ENCODE measurements around the gene LPP. TPM values are rescaled to one million over a fixed set of nuclear protein-coding genes. Genes with fewer than 3 reads are reported as not detected.

LPP gene
- total RNA-seq, 2 donors from 2014 or later = 1,568 to 1,607 TPM

DNA sequence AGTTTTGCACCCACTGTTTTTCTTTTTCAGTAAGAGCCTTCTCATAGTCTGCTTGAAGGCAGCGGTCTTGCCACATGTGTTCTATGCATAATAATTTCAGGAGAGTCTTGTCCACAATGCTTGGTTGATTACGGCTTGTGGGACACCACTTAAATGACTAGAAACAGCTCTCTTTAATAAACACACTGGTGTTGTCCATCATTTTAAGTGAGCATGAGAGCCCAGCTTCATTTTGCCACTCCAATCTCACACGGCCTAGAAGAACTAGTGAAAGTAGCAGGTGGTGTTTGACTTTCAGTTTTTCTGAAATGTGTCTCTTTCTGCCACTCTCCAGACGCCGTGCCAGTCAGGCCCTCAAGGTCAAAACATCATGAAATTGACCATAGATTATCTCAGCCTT is 292.1 kb downstream of the LPP start:
- Histone ChIP-seq H3K27ac (no peak overlapping the region), H3K27me3 (replicated peaks; ENCODE audit: insufficient read depth) (no peaks in the 10 kb centered on the region), H3K36me3 (peaks cover 3% of the 10 kb centered on the region), H3K4me3 (no peak overlapping the region), H3K9me3 (no peaks in the 10 kb centered on the region), H3K4me1 (ENCODE audit: control insufficient read depth in 1 of 2, low read depth in 2 of 2) (peaks cover 8 to 24% of the 10 kb centered on the region in 2 donors)
- DNase-seq (ENCODE audit: low spot score) = no peak
- ATAC-seq (ENCODE audit: insufficient number of reproducible peaks, low FRiP score, low read depth) = no peak
- TF ChIP-seq, protein P1, sequence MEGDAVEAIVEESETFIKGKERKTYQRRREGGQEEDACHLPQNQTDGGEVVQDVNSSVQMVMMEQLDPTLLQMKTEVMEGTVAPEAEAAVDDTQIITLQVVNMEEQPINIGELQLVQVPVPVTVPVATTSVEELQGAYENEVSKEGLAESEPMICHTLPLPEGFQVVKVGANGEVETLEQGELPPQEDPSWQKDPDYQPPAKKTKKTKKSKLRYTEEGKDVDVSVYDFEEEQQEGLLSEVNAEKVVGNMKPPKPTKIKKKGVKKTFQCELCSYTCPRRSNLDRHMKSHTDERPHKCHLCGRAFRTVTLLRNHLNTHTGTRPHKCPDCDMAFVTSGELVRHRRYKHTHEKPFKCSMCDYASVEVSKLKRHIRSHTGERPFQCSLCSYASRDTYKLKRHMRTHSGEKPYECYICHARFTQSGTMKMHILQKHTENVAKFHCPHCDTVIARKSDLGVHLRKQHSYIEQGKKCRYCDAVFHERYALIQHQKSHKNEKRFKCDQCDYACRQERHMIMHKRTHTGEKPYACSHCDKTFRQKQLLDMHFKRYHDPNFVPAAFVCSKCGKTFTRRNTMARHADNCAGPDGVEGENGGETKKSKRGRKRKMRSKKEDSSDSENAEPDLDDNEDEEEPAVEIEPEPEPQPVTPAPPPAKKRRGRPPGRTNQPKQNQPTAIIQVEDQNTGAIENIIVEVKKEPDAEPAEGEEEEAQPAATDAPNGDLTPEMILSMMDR (IDR thresholded peaks at IDR 0.05) = no peak

DNA sequence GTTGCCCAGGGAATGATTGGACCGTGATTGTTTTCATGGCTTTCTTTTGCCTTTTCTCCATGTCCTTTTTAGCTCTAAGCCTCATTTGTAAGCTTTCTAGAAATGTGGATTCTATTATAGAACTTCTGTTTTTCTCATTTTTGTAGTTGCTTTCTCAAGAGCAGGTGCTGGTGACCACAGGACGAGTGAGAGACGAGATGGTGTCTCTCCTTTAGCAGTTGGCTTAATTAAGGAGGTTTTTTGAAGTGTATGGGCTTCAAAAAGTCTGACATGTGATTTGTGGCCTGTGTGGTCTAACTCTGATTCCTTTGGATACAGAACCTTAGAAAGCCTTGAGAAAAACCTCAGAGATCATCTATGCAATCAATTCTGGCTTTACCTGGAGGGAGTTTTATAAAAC is 292.8 kb downstream of the LPP start:
- Histone ChIP-seq H3K27me3 (replicated peaks; ENCODE audit: insufficient read depth) (no peaks in the 10 kb centered on the region), H3K4me3 (no peak overlapping the region), H3K4me1 (ENCODE audit: control insufficient read depth in 1 of 2, low read depth in 2 of 2) (peaks cover 13 to 30% of the 10 kb centered on the region in 2 donors), H3K9me3 (no peaks in the 10 kb centered on the region), H3K36me3 (peaks cover 3% of the 10 kb centered on the region), H3K27ac (no peak overlapping the region)
- DNase-seq (ENCODE audit: low spot score) (no peak), ATAC-seq (ENCODE audit: insufficient number of reproducible peaks, low FRiP score, low read depth) (no peak)
- TF ChIP-seq, protein P1 (IDR thresholded peaks at IDR 0.05) = no peak

DNA sequence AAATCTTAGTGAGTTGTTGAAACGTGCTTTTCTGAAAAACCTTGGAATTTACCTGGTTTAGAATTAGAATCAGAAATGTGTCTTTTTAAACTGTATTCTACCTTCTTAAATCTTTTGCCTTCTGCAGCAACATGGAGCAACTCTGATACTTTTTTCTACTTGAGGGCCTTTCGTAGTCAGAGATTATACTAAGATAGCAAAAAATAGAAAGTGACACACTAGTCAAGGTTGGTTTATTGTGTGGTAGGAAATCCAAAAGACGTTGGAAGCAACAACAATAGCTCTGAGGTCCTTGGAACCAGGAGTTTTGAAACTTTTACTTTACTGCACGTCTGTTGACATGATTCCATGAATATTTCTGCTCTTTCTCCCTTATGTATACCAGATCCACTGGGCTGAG is 294.9 kb downstream of the LPP start:
- ATAC-seq (ENCODE audit: insufficient number of reproducible peaks, low FRiP score, low read depth) = no peak
- H3K4me1 ChIP-seq (ENCODE audit: control insufficient read depth in 1 of 2, low read depth in 2 of 2) = peaks cover 19 to 30% of the 10 kb centered on the region in 2 donors
- TF ChIP-seq, protein P1 (IDR thresholded peaks at IDR 0.05) = no peak

DNA sequence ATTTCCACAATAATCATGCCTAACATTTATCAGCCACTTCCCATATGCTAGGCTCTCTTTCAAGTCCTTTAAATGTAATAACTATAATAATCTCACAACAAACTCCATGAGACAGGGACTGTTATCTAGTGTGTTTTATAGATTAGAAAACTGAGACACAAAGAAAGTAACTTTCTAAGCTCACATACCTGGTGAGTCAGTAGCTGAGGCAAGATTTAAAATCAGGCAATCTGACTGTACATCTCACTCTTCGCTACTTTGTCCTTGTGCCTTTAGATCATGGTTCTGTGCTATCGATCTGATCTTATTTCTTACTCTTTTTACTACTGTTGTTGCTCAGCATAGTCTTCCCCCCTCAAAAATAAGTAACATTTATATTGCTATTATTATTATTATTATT is 295.5 kb downstream of the LPP start:
- H3K27ac ChIP-seq = peak overlapping the region in 1 of 2 donors; percentile 24
- no peaks in the 10 kb centered on the region for H3K27me3 ChIP-seq (replicated peaks; ENCODE audit: insufficient read depth)
- no peaks in the 10 kb centered on the region for H3K36me3 ChIP-seq
- TF ChIP-seq, protein P1 (IDR thresholded peaks at IDR 0.05) = no peak
- H3K9me3 ChIP-seq = no peaks in the 10 kb centered on the region
- H3K4me1 ChIP-seq (ENCODE audit: control insufficient read depth in 1 of 2, low read depth in 2 of 2) = peaks cover 25 to 30% of the 10 kb centered on the region in 2 donors
- no peak for ATAC-seq (ENCODE audit: insufficient number of reproducible peaks, low FRiP score, low read depth)
- DNase-seq (ENCODE audit: low spot score) = no peak
- no peak overlapping the region for H3K4me3 ChIP-seq

More for the DNA sequence above, 294.9 kb downstream of the LPP start:
- no peaks in the 10 kb centered on the region for H3K27me3 ChIP-seq (replicated peaks; ENCODE audit: insufficient read depth)
- H3K4me3 ChIP-seq = no peak overlapping the region
- H3K9me3 ChIP-seq = no peaks in the 10 kb centered on the region
- DNase-seq (ENCODE audit: low spot score) = no peak
- no peaks in the 10 kb centered on the region for H3K36me3 ChIP-seq
- H3K27ac ChIP-seq = peak overlapping the region in 1 of 2 donors; percentile 24

DNA sequence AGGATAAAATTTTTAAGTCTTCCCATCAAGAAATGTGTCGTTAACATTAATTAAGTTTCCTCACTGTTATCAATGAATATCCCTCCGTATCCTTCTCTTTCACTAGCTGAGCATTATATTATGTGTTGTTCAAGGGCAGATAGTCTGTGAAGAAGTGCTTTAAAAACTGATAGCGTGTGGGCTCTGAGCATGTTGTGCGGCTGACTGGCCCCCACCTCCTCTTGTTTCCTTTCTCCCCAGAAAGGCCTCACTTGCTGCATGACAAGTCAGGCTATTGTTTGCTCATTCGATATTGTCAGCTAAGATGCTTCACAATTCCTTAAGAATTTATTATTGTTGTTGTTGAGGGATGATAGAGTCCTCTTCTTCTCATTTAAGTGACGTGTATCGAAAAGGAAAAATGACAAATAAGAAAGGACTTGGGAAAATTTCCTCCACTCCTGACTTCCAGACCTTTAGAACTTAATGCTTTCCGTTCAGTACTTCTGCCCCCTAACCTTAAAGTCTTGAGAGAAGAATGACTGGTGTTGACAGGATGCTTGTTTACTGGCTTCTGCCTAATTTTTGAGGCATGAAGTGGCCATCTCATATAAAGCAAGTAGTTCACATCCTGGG is 298.3 kb downstream of the LPP start:
- Histone ChIP-seq H3K27ac (no peak overlapping the region), H3K4me1 (ENCODE audit: control insufficient read depth in 1 of 2, low read depth in 2 of 2) (peaks cover 34 to 37% of the 10 kb centered on the region in 2 donors), H3K36me3 (no peaks in the 10 kb centered on the region), H3K9me3 (no peaks in the 10 kb centered on the region), H3K27me3 (replicated peaks; ENCODE audit: insufficient read depth) (no peaks in the 10 kb centered on the region), H3K4me3 (no peak overlapping the region)
- TF ChIP-seq, protein P1 (IDR thresholded peaks at IDR 0.05) = no peak
- DNase-seq (ENCODE audit: low spot score) (no peak), ATAC-seq (ENCODE audit: insufficient number of reproducible peaks, low FRiP score, low read depth) (no peak)
